ENCODE data around the gene RAB5B.

The RAB5B gene

GRCh38 chr12:55931317-55931779 lies 42.5 kb upstream of the RAB5B start (continued):
- TF ChIP-seq ZNF707 (tag by site-specific recombination; IDR thresholded peaks at IDR 0.05), result no peak
- no peak for TF ChIP-seq ZXDB (tag by site-specific recombination; IDR thresholded peaks at IDR 0.05)
- peak; percentile 61; the same call in 1 of the 2 replicates for TF ChIP-seq ZNF600 (tag by site-specific recombination; IDR thresholded peaks at IDR 0.05)
- TF ChIP-seq ZSCAN30 (tag by site-specific recombination; IDR thresholded peaks at IDR 0.05), result no peak
- no peak for TF ChIP-seq ZNF174 (tag by site-specific recombination; IDR thresholded peaks at IDR 0.05)
- 0 out of 2 replicates have a peak, but pooled peaks have one; percentile 8 for TF ChIP-seq KLF1 (tag by site-specific recombination; IDR thresholded peaks at IDR 0.05)

- Histone ChIP-seq H3K4me3 (ENCODE audit: low read depth, low read length) (peak overlapping the region; percentile 58), H3K36me3 (ENCODE audit: control insufficient read depth in 2 of 2, insufficient read depth in 1 of 2, low read length in 2 of 2) (no peaks in the 10 kb centered on the region), H3K4me1 (ENCODE audit: control insufficient read depth, insufficient read depth, low read length) (peaks cover 4% of the 10 kb centered on the region; the same call in 1 of the 2 replicates), H3K27ac (ENCODE audit: extremely low read depth, low read depth, low read length) (no peak overlapping the region; the same call in 1 of the 2 replicates), H3K9me3 (ENCODE audit: control insufficient read depth, insufficient read depth, low read depth, low read length) (no peaks in the 10 kb centered on the region)
- CTCF ChIA-PET, result interaction anchor here (0.6 to 1.3 kb wide), 4 partner anchors 9 to 194 kb away, joined by 3 to 5 read pairs (median 4); no protein-coding TSS in a partner anchor
- POLR2A ChIA-PET, result interaction anchor here (0.5 to 2.1 kb wide), 4 partner anchors 42 to 217 kb away, joined by 3 to 13 read pairs (median 8); partner anchors contain the start of genes DNAJC14 and RAB5B
- TF ChIP-seq ZBTB6 (tag by site-specific recombination; IDR thresholded peaks at IDR 0.05) (peak; percentile 99), BCL11B (tag by site-specific recombination; IDR thresholded peaks at IDR 0.05; ENCODE audit: low read depth) (no peak), ZNF830 (tag by site-specific recombination; IDR thresholded peaks at IDR 0.05; ENCODE audit: low read depth) (no peak), ZNF391 (tag by site-specific recombination; IDR thresholded peaks at IDR 0.05; ENCODE audit: borderline replicate concordance, low read depth) (no peak), ZNF843 (tag by site-specific recombination; IDR thresholded peaks at IDR 0.05) (no peak), PATZ1 (tag by site-specific recombination; IDR thresholded peaks at IDR 0.05) (0 out of 2 replicates have a peak, but pooled peaks have one; percentile 35), ZNF501 (tag by site-specific recombination; IDR thresholded peaks at IDR 0.05) (0 out of 2 replicates have a peak, but pooled peaks have one; percentile 20), HIC1 (tag by site-specific recombination; IDR thresholded peaks at IDR 0.05) (no peak), ZNF221 (tag by site-specific recombination; IDR thresholded peaks at IDR 0.05; ENCODE audit: borderline replicate concordance) (no peak), ZNF2 (tag by site-specific recombination; IDR thresholded peaks at IDR 0.05) (no peak), PRDM4 (tag by site-specific recombination; IDR thresholded peaks at IDR 0.05) (peak; percentile 79), ZNF398 (tag by site-specific recombination; IDR thresholded peaks at IDR 0.05) (0 out of 2 replicates have a peak, but pooled peaks have one; percentile 5), KLF16 (tag by site-specific recombination; IDR thresholded peaks at IDR 0.05) (no peak), ZNF449 (tag by site-specific recombination; IDR thresholded peaks at IDR 0.05) (peak; percentile 68; the same call in 1 of the 2 replicates)
Observed at GRCh38 chr12:55931780-55932550, 41.9 kb upstream of the RAB5B start.
